Vagina (tissue), 2 donors: ENCODE measurements around the gene PCLAF. TPM values are rescaled to one million over a fixed set of nuclear protein-coding genes. Genes with fewer than 3 reads are reported as not detected.
"Not testable (repeated sequence)": the region's sequence is repeated elsewhere in the genome, so short reads cannot be mapped to it uniquely, and the experiment has no call there.

Experiments used
- DNase-seq, 2 donors: peaks; one replicate each; pipeline ENCODE4 v3.0.0-alpha.2; 2017; ENCODE audit errors: extremely low spot score in 2 of 2
- H3K27ac ChIP-seq: fragments of 200-600 bp; sonication (generic); one replicate; pipeline ENCODE4 v1.5.1; 2019
- H3K27me3 ChIP-seq: fragments of 200-600 bp; sonication (generic); one replicate; pipeline ENCODE4 v1.5.1; 2019
- H3K36me3 ChIP-seq, 2 donors: fragments of 200-600 bp; sonication (generic); one replicate each; pipeline ENCODE4 v1.5.1; 2017 to 2019
- H3K4me1 ChIP-seq: fragments of 200-600 bp; sonication (generic); one replicate; pipeline ENCODE4 v1.5.1; 2019
- H3K4me3 ChIP-seq, 2 donors: fragments of 200-600 bp; sonication (generic); 1 replicate in 1 of 2; 2 replicates in 1 of 2; pipeline ENCODE4 v1.5.1; 2016 to 2019
- H3K9me3 ChIP-seq: fragments of 200-600 bp; sonication (generic); one replicate; pipeline ENCODE4 v1.5.1; 2019
- CTCF ChIP-seq, 3 experiments: fragments of 450-650 bp in 2 of 3; fragments of 200-600 bp in 1 of 3; sonication (generic) in 1 of 3; IDR thresholded peaks; one replicate each; pipeline ENCODE4 v1.5.1; 2017 to 2019; ENCODE audit warnings: antibody characterized with exemption in 3 of 3, mild to moderate bottlenecking in 2 of 3, moderate library complexity in 2 of 3
- POLR2A ChIP-seq, 2 donors: fragments of 450-650 bp; IDR thresholded peaks; one replicate each; pipeline ENCODE4 v1.6.1; 2017; ENCODE audit warnings: antibody characterized with exemption in 2 of 2, mild to moderate bottlenecking in 2 of 2, moderate library complexity in 2 of 2
- POLR2AphosphoS5 ChIP-seq, 2 donors: sonication (generic); formaldehyde crosslinking; IDR thresholded peaks; one replicate each; pipeline ENCODE4 v1.9.0; 2017; ENCODE audit warnings: antibody characterized with exemption in 2 of 2, mild to moderate bottlenecking in 2 of 2, low read depth in 1 of 2; ENCODE audit not compliant: insufficient read depth in 1 of 2
- intact Hi-C: fragments of 100-400 bp; cut with DNase I; formaldehyde crosslinking; loops from one replicate; pipeline ENCODE4 v1.15.1; 2023
- total RNA-seq: library from RNA; depleted of rRNA; stranded (reverse); fragments of >200 nt; gene quantifications from one replicate; pipeline ENCODE4 v1.2.3, GENCODE V29; 2016

The PCLAF gene
- total RNA-seq, 1 donor from 2014 or later, result 8.1 TPM

- no peak for TF ChIP-seq CTCF (IDR thresholded peaks at IDR 0.05)
- TF ChIP-seq POLR2A (IDR thresholded peaks at IDR 0.05), result no peak
- no peak for TF ChIP-seq POLR2AphosphoS5 (IDR thresholded peaks at IDR 0.05; ENCODE audit: insufficient read depth in 1 of 2, low read depth in 1 of 2)
Measured at GRCh38 chr15:64386291-64386690, 5.0 kb upstream of the PCLAF start.

GRCh38 chr15:64383760-64384159 is 2.5 kb upstream of the PCLAF start:
- no peaks in the 10 kb centered on the region for H3K9me3 ChIP-seq
- intact Hi-C loops, result no loop called here
- DNase-seq, result no peak
- H3K27ac ChIP-seq, result no peak overlapping the region
- H3K36me3 ChIP-seq, result no peaks in the 10 kb centered on the region
- TF ChIP-seq CTCF (IDR thresholded peaks at IDR 0.05) (no peak), POLR2AphosphoS5 (IDR thresholded peaks at IDR 0.05; ENCODE audit: insufficient read depth in 1 of 2, low read depth in 1 of 2) (no peak), POLR2A (IDR thresholded peaks at IDR 0.05) (no peak)
- H3K27me3 ChIP-seq, result no peaks in the 10 kb centered on the region
- H3K4me3 ChIP-seq, result no peak overlapping the region
- H3K4me1 ChIP-seq, result peaks cover 18% of the 10 kb centered on the region

More at GRCh38 chr15:64386291-64386690, 5.0 kb upstream of the PCLAF start:
- no peaks in the 10 kb centered on the region for H3K9me3 ChIP-seq
- no peak for DNase-seq
- intact Hi-C loops, result no loop called here
- no peaks in the 10 kb centered on the region for H3K27me3 ChIP-seq
- no peaks in the 10 kb centered on the region for H3K36me3 ChIP-seq
- no peak overlapping the region for H3K4me3 ChIP-seq
- H3K27ac ChIP-seq, result no peak overlapping the region
- peaks cover 17% of the 10 kb centered on the region for H3K4me1 ChIP-seq

- intact Hi-C loops, result not testable (repeated sequence)
Measured at GRCh38 chr15:64380130-64380870, 941 bp downstream of the PCLAF start.

GRCh38 chr15:64379216-64379960 is 1.9 kb downstream of the PCLAF start:
- peaks cover 9% of the 10 kb centered on the region for H3K4me1 ChIP-seq
- DNase-seq, result no peak
- H3K27ac ChIP-seq, result no peak overlapping the region
- H3K27me3 ChIP-seq, result no peaks in the 10 kb centered on the region
- intact Hi-C loops, result no loop called here
- H3K9me3 ChIP-seq, result no peaks in the 10 kb centered on the region
- no peaks in the 10 kb centered on the region for H3K36me3 ChIP-seq
- TF ChIP-seq CTCF (IDR thresholded peaks at IDR 0.05) (no peak), POLR2AphosphoS5 (IDR thresholded peaks at IDR 0.05; ENCODE audit: insufficient read depth in 1 of 2, low read depth in 1 of 2) (no peak), POLR2A (IDR thresholded peaks at IDR 0.05) (no peak)
- H3K4me3 ChIP-seq, result no peak overlapping the region

More at GRCh38 chr15:64380130-64380870, 941 bp downstream of the PCLAF start:
- not testable (repeated sequence) for H3K27ac ChIP-seq, H3K4me1 ChIP-seq, H3K36me3 ChIP-seq, H3K27me3 ChIP-seq, H3K9me3 ChIP-seq, DNase-seq
- peak overlapping the region in 1 of 2 donors; percentile 29 for H3K4me3 ChIP-seq

GRCh38 chr15:64373360-64373759 is 7.9 kb downstream of the PCLAF start:
- intact Hi-C loops, result no loop called here
- H3K27me3 ChIP-seq, result no peaks in the 10 kb centered on the region
- no peaks in the 10 kb centered on the region for H3K9me3 ChIP-seq
- H3K4me3 ChIP-seq, result no peak overlapping the region
- no peaks in the 10 kb centered on the region for H3K36me3 ChIP-seq
- H3K27ac ChIP-seq, result no peak overlapping the region
- TF ChIP-seq CTCF (IDR thresholded peaks at IDR 0.05) (no peak), POLR2AphosphoS5 (IDR thresholded peaks at IDR 0.05; ENCODE audit: insufficient read depth in 1 of 2, low read depth in 1 of 2) (no peak), POLR2A (IDR thresholded peaks at IDR 0.05) (no peak)
- no peak for DNase-seq
- H3K4me1 ChIP-seq, result no peaks in the 10 kb centered on the region

GRCh38 chr15:64371383-64371782 is 9.9 kb downstream of the PCLAF start:
- H3K4me3 ChIP-seq, H3K9me3 ChIP-seq, H3K36me3 ChIP-seq, DNase-seq, H3K27ac ChIP-seq, H3K4me1 ChIP-seq, H3K27me3 ChIP-seq, intact Hi-C loops: not testable (repeated sequence)
